Mucosa of stomach (tissue), 1 donor: ENCODE results near the gene MATN4.

Experiments
- H3K27me3 ChIP-seq: one replicate; pipeline ENCODE4 v1.7.0; 2013; ENCODE audit warnings: mild to moderate bottlenecking, low read length; ENCODE audit not compliant: control insufficient read depth, insufficient read depth
- H3K36me3 ChIP-seq: one replicate; pipeline ENCODE4 v1.7.0; 2013; ENCODE audit warnings: low read length; ENCODE audit not compliant: control insufficient read depth, insufficient read depth
- H3K4me1 ChIP-seq: one replicate; pipeline ENCODE4 v1.7.0; 2013; ENCODE audit warnings: mild to moderate bottlenecking, low read length; ENCODE audit not compliant: control insufficient read depth, insufficient read depth
- H3K4me3 ChIP-seq: one replicate; pipeline ENCODE4 v1.7.0; 2013; ENCODE audit warnings: low read length
- H3K9ac ChIP-seq: one replicate; pipeline ENCODE4 v1.7.0; 2013; ENCODE audit warnings: mild to moderate bottlenecking, low read length, moderate library complexity
- H3K9me3 ChIP-seq: one replicate; pipeline ENCODE4 v1.7.0; 2013; ENCODE audit warnings: mild to moderate bottlenecking, low read length, moderate library complexity; ENCODE audit not compliant: control insufficient read depth
- donor health status: Pancreatic carcinoma.

Gene MATN4

GRCh38 chr20:45291526-45291925 is 16.6 kb downstream of the MATN4 start:
- H3K9ac ChIP-seq, result no peak overlapping the region
- H3K4me1 ChIP-seq, result peaks cover 14% of the 10 kb centered on the region
- no peak overlapping the region for H3K4me3 ChIP-seq
- H3K9me3 ChIP-seq, result no peaks in the 10 kb centered on the region
- H3K36me3 ChIP-seq, result no peaks in the 10 kb centered on the region
- peaks cover 9% of the 10 kb centered on the region for H3K27me3 ChIP-seq

- Histone ChIP-seq H3K9me3 (no peaks in the 10 kb centered on the region), H3K27me3 (peaks cover 9% of the 10 kb centered on the region), H3K9ac (no peak overlapping the region), H3K4me1 (peaks cover 14% of the 10 kb centered on the region), H3K36me3 (no peaks in the 10 kb centered on the region), H3K4me3 (no peak overlapping the region)
Observed at GRCh38 chr20:45290677-45291355, 17.3 kb downstream of the MATN4 start.

- no peaks in the 10 kb centered on the region for H3K9me3 ChIP-seq
- peaks cover 9% of the 10 kb centered on the region for H3K27me3 ChIP-seq
- no peak overlapping the region for H3K9ac ChIP-seq
- no peaks in the 10 kb centered on the region for H3K36me3 ChIP-seq
- H3K4me1 ChIP-seq, result peaks cover 14% of the 10 kb centered on the region
- H3K4me3 ChIP-seq, result no peak overlapping the region
Observed at GRCh38 chr20:45289942-45290676, 18.0 kb downstream of the MATN4 start.

- Histone ChIP-seq H3K9me3 (no peaks in the 10 kb centered on the region), H3K9ac (no peak overlapping the region), H3K4me3 (no peak overlapping the region), H3K36me3 (no peaks in the 10 kb centered on the region), H3K27me3 (peaks cover 9% of the 10 kb centered on the region), H3K4me1 (peaks cover 12% of the 10 kb centered on the region)
Observed at GRCh38 chr20:45288860-45289259, 19.2 kb downstream of the MATN4 start.

- H3K27me3 ChIP-seq, result peaks cover 6% of the 10 kb centered on the region
- H3K9ac ChIP-seq, result no peak overlapping the region
- H3K4me1 ChIP-seq, result peaks cover 13% of the 10 kb centered on the region
- H3K36me3 ChIP-seq, result no peaks in the 10 kb centered on the region
- H3K9me3 ChIP-seq, result no peaks in the 10 kb centered on the region
- no peak overlapping the region for H3K4me3 ChIP-seq
Observed at GRCh38 chr20:45288376-45288775, 19.7 kb downstream of the MATN4 start.

- Histone ChIP-seq H3K4me1 (peaks cover 8% of the 10 kb centered on the region), H3K36me3 (no peaks in the 10 kb centered on the region), H3K27me3 (peaks cover 4% of the 10 kb centered on the region), H3K9me3 (no peaks in the 10 kb centered on the region), H3K4me3 (no peak overlapping the region), H3K9ac (no peak overlapping the region)
Observed at GRCh38 chr20:45283551-45284057, 24.5 kb downstream of the MATN4 start.

GRCh38 chr20:45282700-45283550 is 25.2 kb downstream of the MATN4 start:
- H3K27me3 ChIP-seq, result peaks cover 4% of the 10 kb centered on the region
- H3K9me3 ChIP-seq, result no peaks in the 10 kb centered on the region
- no peak overlapping the region for H3K4me3 ChIP-seq
- H3K36me3 ChIP-seq, result no peaks in the 10 kb centered on the region
- H3K9ac ChIP-seq, result no peak overlapping the region
- peaks cover 8% of the 10 kb centered on the region for H3K4me1 ChIP-seq

- Histone ChIP-seq H3K4me1 (peaks cover 8% of the 10 kb centered on the region), H3K4me3 (no peak overlapping the region), H3K9me3 (no peaks in the 10 kb centered on the region), H3K27me3 (peaks cover 4% of the 10 kb centered on the region), H3K36me3 (no peaks in the 10 kb centered on the region), H3K9ac (no peak overlapping the region)
Observed at GRCh38 chr20:45279992-45280391, 28.1 kb downstream of the MATN4 start.

- H3K36me3 ChIP-seq, result no peaks in the 10 kb centered on the region
- H3K4me1 ChIP-seq, result no peaks in the 10 kb centered on the region
- H3K9ac ChIP-seq, result no peak overlapping the region
- H3K4me3 ChIP-seq, result no peak overlapping the region
- H3K27me3 ChIP-seq, result no peaks in the 10 kb centered on the region
- H3K9me3 ChIP-seq, result no peaks in the 10 kb centered on the region
Observed at GRCh38 chr20:45275338-45275737, 32.8 kb downstream of the MATN4 start.

GRCh38 chr20:45269754-45270270 is 38.3 kb downstream of the MATN4 start:
- H3K4me1 ChIP-seq, result no peaks in the 10 kb centered on the region
- no peak overlapping the region for H3K9ac ChIP-seq
- no peaks in the 10 kb centered on the region for H3K36me3 ChIP-seq
- H3K4me3 ChIP-seq, result no peak overlapping the region
- H3K9me3 ChIP-seq, result no peaks in the 10 kb centered on the region
- no peaks in the 10 kb centered on the region for H3K27me3 ChIP-seq

- no peaks in the 10 kb centered on the region for H3K27me3 ChIP-seq
- no peaks in the 10 kb centered on the region for H3K9me3 ChIP-seq
- H3K9ac ChIP-seq, result no peak overlapping the region
- no peaks in the 10 kb centered on the region for H3K4me1 ChIP-seq
- no peak overlapping the region for H3K4me3 ChIP-seq
- no peaks in the 10 kb centered on the region for H3K36me3 ChIP-seq
Observed at GRCh38 chr20:45269056-45269455, 39.0 kb downstream of the MATN4 start.
